GM12891 (cell line): ENCODE data around the gene CEP170B.

Experiments used
- PAX5 ChIP-seq: IDR thresholded peaks from 2 replicates; pipeline ENCODE4 v1.6.1; 2011; ENCODE audit warnings: low read length, moderate library complexity, mild to moderate bottlenecking; ENCODE audit not compliant: insufficient read depth, severe bottlenecking
- POLR2A ChIP-seq: IDR thresholded peaks from 2 replicates; pipeline ENCODE4 v1.6.1; 2011; ENCODE audit warnings: low read depth, low read length, control low read depth
- POLR2AphosphoS5 ChIP-seq: IDR thresholded peaks from 2 replicates; pipeline ENCODE4 v1.6.1; 2011; ENCODE audit warnings: low read depth, low read length, control low read depth
- POU2F2 ChIP-seq: IDR thresholded peaks from 2 replicates; pipeline ENCODE4 v1.6.1; 2011; ENCODE audit warnings: low read depth, mild to moderate bottlenecking, control low read depth, low read length, moderate library complexity
- SPI1 ChIP-seq: IDR thresholded peaks from 2 replicates; pipeline ENCODE4 v1.6.1; 2011; ENCODE audit warnings: low read depth, low read length, control low read depth
- TAF1 ChIP-seq: IDR thresholded peaks from 2 replicates; pipeline ENCODE4 v1.6.1; 2011; ENCODE audit warnings: low read depth, low read length, control low read depth

GRCh38 chr14:104938436-104938835 is 73.4 kb downstream of the CEP170B start:
- TF ChIP-seq POLR2A, result no peak
- no peak for TF ChIP-seq TAF1
- TF ChIP-seq POLR2AphosphoS5, result no peak
- no peak for TF ChIP-seq SPI1
- TF ChIP-seq POU2F2, result no peak
- TF ChIP-seq PAX5, result no peak
